Skeletal muscle tissue (tissue), 4 donors: ENCODE data around the gene CSRP1. TPM values are rescaled to one million over a fixed set of nuclear protein-coding genes. Genes with fewer than 3 reads are reported as not detected.
"Not testable (repeated sequence)": the region's sequence is repeated elsewhere in the genome, so short reads cannot be mapped to it uniquely, and the experiment has no call there.

Experiments
- H3K27ac ChIP-seq: one replicate; pipeline ENCODE4 v1.7.0; 2013; ENCODE audit warnings: mild to moderate bottlenecking, low read depth, low read length, inconsistent platforms
- H3K27me3 ChIP-seq, 3 donors: one replicate each; pipeline ENCODE4 v1.7.0; 2013; ENCODE audit warnings: low read length in 3 of 3; ENCODE audit not compliant: control insufficient read depth in 3 of 3, insufficient read depth in 3 of 3
- H3K36me3 ChIP-seq, 3 donors: one replicate each; pipeline ENCODE4 v1.7.0; 2013; ENCODE audit warnings: low read length in 3 of 3; ENCODE audit not compliant: control insufficient read depth in 3 of 3, insufficient read depth in 3 of 3
- H3K4me1 ChIP-seq, 3 donors: one replicate each; pipeline ENCODE4 v1.7.0; 2013; ENCODE audit warnings: low read length in 3 of 3, mild to moderate bottlenecking in 3 of 3; ENCODE audit not compliant: control insufficient read depth in 3 of 3, insufficient read depth in 3 of 3
- H3K4me3 ChIP-seq, 3 donors: one replicate each; pipeline ENCODE4 v1.7.0; 2013; ENCODE audit warnings: low read length in 3 of 3
- H3K9ac ChIP-seq, 3 donors: one replicate each; pipeline ENCODE4 v1.7.0; 2013; ENCODE audit warnings: low read length in 3 of 3, mild to moderate bottlenecking in 3 of 3, moderate library complexity in 2 of 3, low read depth in 1 of 3
- H3K9me3 ChIP-seq, 3 donors: one replicate each; pipeline ENCODE4 v1.7.0; 2013; ENCODE audit warnings: low read length in 3 of 3; ENCODE audit not compliant: control insufficient read depth in 3 of 3
- total RNA-seq: library from RNA; depleted of rRNA; stranded (reverse); fragments of >200 nt; gene quantifications from one replicate; pipeline ENCODE4 v1.2.3, GENCODE V29; 2014
- donor health status: Osteomylitis.

Gene CSRP1
- total RNA-seq, 1 donor from 2014 or later = 42.8 TPM

DNA sequence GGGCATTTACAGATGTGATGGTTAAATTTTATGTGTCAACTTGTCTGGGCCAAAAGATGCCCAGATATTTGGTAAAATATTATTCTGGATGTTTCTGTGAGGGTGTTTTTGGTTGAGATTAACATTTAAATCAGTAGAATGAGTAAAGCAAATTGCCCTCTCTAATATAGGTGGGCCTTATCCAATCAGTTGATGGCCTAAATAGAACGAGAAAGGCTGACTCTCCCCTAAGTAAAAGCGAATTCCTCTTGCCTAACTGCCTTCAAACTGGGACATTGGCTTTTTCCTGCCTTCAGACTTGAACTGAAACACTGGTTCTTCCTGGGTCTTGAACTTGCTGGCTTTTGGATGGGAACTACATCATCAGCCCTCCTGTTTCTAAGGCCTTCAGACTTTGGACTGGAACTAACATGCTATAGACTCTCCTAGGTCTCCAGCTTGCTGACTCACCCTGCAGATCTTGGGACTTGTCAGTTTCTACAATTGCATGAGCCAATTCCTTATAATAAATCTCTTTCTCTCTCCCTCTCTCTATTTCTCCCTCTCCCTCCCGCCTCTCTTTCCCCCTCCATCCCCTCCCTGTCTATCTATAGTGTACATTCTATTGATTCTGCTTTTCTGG, 21.8 kb upstream of the CSRP1 start:
- Histone ChIP-seq H3K27ac (no peak overlapping the region), H3K9ac (no peak overlapping the region), H3K9me3 (no peaks in the 10 kb centered on the region), H3K27me3 (no peaks in the 10 kb centered on the region), H3K4me3 (no peak overlapping the region), H3K4me1 (peaks cover 13 to 16% (median 14%) of the 10 kb centered on the region in 3 donors), H3K36me3 (no peaks in the 10 kb centered on the region)

DNA sequence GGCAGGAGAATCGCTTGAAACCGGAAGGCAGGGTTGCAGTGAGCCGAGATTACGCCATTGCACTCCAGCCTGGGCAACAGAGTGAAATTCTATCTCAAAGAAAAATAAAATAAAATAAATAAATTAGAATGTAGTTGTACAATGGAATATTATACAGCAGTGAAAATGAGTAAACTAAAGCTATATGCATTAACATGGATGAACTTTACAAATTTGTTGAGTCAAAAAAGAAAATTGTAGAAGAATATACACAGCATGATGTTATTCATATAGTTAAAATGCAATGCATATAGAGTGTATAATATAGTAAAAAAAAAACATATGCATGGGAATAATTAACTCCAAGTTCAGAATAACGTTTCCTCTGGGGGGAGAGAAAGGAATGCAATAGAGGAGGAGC, 21.0 kb upstream of the CSRP1 start:
- Histone ChIP-seq H3K27ac (no peak overlapping the region), H3K9me3 (no peaks in the 10 kb centered on the region), H3K4me1 (peaks cover 13 to 16% (median 14%) of the 10 kb centered on the region in 3 donors), H3K27me3 (no peaks in the 10 kb centered on the region), H3K9ac (no peak overlapping the region), H3K36me3 (no peaks in the 10 kb centered on the region), H3K4me3 (no peak overlapping the region)

DNA sequence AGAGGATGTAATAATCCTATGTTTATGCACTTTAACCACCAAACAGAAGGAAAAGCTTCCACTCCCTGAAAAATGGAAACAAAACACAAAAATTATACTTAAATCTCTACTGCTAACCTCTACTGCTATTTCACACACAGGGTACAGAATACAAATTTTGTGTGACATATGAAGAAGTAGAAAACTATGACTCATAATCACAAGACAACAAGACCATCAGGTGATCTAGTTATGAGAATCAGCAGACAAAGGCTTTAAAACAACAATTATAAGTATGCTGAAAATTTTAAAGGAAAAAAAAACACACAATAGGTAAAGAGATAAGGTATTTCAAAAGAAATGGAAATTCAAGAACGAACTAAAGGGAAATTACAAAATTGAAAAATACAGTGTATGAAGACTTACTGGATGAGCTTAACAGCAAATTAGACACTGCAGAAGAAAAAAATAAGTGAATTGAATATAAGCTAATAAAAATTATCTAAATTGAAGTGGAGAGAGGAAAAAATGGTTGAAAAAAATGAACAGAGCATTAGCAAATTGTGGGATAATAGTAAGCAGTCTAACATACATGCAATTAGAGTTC, 18.4 kb upstream of the CSRP1 start:
- H3K4me3 ChIP-seq = no peak overlapping the region
- no peaks in the 10 kb centered on the region for H3K4me1 ChIP-seq
- H3K9ac ChIP-seq = no peak overlapping the region
- H3K27me3 ChIP-seq = no peaks in the 10 kb centered on the region
- H3K36me3 ChIP-seq = no peaks in the 10 kb centered on the region
- H3K9me3 ChIP-seq = no peaks in the 10 kb centered on the region
- no peak overlapping the region for H3K27ac ChIP-seq

DNA sequence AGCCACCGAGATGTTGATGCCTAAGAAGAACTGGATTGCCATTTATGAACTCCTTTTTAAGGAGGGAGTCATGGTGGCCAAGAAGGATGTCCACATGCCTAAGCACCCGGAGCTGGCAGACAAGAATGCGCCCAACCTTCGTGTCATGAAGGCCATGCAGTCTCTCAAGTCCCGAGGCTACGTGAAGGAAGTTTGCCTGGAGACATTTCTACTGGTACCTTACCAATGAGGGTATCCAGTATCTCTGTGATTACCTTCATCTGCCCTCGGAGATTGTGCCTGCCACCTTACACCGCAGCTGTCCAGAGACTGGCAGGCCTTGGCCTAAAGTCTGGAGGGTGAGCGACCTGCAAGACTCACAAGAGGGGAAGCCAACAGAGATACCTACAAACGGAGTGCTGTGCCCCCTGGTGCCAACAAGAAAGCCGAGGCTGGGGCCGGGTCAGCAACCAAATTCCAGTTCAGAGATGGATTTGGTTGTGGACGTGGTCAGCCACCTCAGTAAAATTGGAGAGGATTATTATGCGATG, 13.2 kb upstream of the CSRP1 start:
- not testable (repeated sequence) for H3K4me3 ChIP-seq, H3K9me3 ChIP-seq, H3K9ac ChIP-seq, H3K36me3 ChIP-seq, H3K4me1 ChIP-seq, H3K27ac ChIP-seq, H3K27me3 ChIP-seq

DNA sequence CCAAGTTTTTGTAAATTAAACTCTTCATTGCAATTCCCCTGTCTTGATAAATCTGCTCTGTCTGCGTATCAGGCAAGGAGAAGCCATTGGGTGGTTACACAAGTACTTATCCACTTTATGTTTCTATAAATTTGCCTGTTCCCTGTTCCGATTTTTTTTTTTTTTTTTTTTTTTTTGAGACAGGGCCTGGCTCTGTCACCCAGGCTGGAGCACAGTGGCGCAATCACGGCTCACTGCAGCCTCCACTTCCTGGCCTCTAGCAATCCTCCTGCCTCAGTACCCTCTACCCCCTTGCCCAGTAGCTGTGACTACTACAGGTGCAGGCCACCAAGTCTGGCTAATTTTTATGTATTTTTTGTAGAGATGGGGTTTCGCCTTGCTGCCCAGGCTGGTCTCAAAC, 11.1 kb upstream of the CSRP1 start:
- Histone ChIP-seq H3K9me3 (no peaks in the 10 kb centered on the region), H3K27me3 (no peaks in the 10 kb centered on the region)

DNA sequence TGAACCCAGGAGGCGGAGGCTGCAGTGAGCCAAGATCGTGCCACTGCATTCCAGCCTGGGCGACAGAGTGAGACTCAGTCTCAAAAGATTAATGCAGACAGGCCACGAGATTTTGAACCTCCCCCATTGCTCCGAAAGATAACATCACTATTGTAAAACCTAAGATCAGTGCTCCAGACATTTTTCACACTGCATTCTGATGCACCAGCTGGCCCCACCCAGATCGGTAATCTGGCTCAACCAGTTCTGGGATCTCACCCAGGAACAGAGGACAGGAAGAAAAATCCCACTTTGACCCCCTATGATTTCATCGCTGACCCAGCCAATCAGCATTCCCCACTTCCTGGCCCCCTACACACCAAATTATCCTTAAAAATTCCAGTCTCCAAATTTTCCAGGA, 10.7 kb upstream of the CSRP1 start:
- Histone ChIP-seq H3K27me3 (no peaks in the 10 kb centered on the region), H3K4me1 (peaks cover 3 to 5% (median 3%) of the 10 kb centered on the region in 3 donors), H3K9ac (no peak overlapping the region), H3K36me3 (no peaks in the 10 kb centered on the region), H3K9me3 (no peaks in the 10 kb centered on the region), H3K27ac (no peak overlapping the region), H3K4me3 (no peak overlapping the region)

More for the DNA sequence above, 11.1 kb upstream of the CSRP1 start:
- no peaks in the 10 kb centered on the region for H3K36me3 ChIP-seq
- no peak overlapping the region for H3K9ac ChIP-seq
- no peak overlapping the region for H3K4me3 ChIP-seq
- H3K27ac ChIP-seq = no peak overlapping the region
- peaks cover 0 to 2% (median 0%) of the 10 kb centered on the region in 3 donors for H3K4me1 ChIP-seq

DNA sequence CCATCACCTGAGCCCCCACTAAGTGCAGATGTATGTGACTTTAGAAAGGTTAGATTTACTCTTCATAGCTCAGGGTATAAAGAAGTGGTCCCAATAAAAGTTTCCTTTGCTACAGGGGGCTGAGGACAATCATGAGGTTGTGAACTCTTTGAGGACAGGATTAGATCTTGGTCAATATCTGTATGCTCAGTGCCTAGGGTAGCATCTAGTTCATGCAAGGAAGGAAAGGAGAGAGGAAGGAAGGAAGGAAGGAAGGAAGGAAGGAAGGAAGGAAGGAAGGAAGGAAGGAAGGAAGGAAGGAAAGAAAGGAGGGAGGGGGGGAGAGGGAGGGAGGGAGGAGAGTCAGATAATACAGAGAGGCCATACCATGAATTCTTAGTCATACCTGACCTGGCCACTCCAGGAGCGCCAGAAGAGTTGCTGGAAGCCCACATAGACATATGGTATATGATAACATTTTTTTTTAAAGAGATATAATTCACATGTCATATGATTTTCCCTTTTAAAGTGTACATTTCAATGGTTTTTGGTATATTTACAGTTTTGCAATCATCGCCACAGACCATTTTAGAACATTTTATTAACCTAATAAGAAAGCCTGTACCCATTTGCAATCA, 9.7 kb upstream of the CSRP1 start:
- Histone ChIP-seq H3K27me3 (no peaks in the 10 kb centered on the region), H3K4me1 (peaks cover 12 to 14% (median 13%) of the 10 kb centered on the region in 3 donors), H3K9ac (no peak overlapping the region), H3K36me3 (no peaks in the 10 kb centered on the region), H3K4me3 (no peak overlapping the region), H3K9me3 (no peaks in the 10 kb centered on the region), H3K27ac (no peak overlapping the region)

DNA sequence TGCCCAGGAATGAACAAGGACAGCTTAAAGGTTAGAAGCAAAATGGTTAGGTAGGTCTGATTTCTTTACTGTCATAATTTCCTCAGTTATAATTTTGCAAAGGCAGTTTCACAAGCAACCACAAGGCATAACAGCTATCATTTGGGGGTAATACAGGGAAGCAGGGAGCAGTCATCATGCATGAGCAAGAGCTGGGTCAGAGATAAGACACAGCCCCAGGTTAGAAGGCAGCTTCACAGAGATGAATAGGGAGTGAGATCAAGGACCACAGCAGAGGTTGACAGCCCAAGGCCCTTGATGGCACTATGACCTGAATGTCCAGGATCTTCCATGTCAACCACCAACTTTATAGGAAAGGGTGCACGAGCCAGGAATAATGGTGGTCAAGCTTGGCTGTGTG, 9.0 kb upstream of the CSRP1 start:
- no peaks in the 10 kb centered on the region for H3K9me3 ChIP-seq
- H3K9ac ChIP-seq = no peak overlapping the region
- H3K27me3 ChIP-seq = no peaks in the 10 kb centered on the region
- no peak overlapping the region for H3K4me3 ChIP-seq
- H3K36me3 ChIP-seq = no peaks in the 10 kb centered on the region
- peaks cover 12 to 17% (median 16%) of the 10 kb centered on the region in 3 donors for H3K4me1 ChIP-seq
- H3K27ac ChIP-seq = no peak overlapping the region

DNA sequence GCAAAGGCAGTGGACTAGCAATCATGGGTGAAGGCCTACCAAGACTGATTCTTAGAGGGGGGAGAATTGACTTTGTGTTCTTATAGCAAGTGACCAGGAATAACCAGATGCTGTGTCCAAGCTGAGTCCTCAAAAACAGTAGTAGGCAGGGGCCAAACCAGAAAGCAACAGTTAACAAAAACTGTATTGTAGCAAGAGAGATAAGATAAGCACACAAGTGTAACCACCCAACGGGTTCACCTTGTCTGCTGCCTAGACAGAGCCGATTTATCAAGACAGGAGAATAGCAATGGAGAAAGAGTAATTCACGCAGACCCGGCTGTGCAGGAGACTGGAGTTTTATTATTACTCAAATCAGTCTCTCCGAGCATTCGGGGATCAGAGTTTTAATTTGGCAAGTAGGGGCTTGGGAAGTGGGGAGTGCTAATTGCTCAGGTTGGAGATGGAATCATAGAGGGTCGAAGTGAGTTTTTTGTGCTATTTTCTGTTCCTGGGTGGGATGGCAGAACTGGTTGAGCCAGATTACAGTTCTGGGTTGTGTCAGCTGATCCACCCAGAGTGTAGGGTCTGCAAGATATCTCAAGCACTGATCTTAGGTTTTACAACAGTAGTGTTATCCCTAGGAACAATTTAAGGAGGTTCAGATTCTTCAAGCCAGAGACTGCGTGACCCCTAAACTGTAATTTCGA, 8.3 kb upstream of the CSRP1 start:
- Histone ChIP-seq H3K4me3 (no peak overlapping the region), H3K36me3 (no peaks in the 10 kb centered on the region), H3K4me1 (peaks cover 12 to 17% (median 16%) of the 10 kb centered on the region in 3 donors), H3K9me3 (no peaks in the 10 kb centered on the region), H3K9ac (no peak overlapping the region), H3K27me3 (no peaks in the 10 kb centered on the region), H3K27ac (no peak overlapping the region)

DNA sequence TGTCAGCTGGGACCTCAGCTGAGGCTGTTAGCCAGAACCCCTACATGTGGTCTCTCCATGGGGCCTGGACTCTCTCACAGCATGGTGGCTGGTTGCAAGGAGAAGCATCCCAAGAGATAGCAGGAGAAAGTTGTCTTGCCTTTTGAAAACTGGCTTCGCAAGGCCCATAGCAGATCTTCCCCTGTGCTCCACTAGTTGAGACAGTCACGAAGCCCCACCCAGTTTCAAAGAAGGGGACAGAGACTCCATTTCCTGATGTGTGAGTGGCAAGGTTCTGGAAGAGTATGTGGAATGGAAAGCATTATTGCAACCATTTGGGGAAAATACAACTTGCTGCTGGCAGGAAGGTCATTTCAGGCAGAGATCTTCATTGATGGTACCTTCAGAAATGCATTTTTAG, 7.5 kb upstream of the CSRP1 start:
- Histone ChIP-seq H3K9ac (no peak overlapping the region), H3K4me1 (peaks cover 12 to 17% (median 16%) of the 10 kb centered on the region in 3 donors), H3K4me3 (no peak overlapping the region), H3K36me3 (no peaks in the 10 kb centered on the region), H3K27ac (no peak overlapping the region), H3K9me3 (no peaks in the 10 kb centered on the region), H3K27me3 (no peaks in the 10 kb centered on the region)
